HG03039 (cell line): ENCODE measurements around the gene VSX1.

Experiments
- ATAC-seq: cut with Tn5 transposase; IDR thresholded peaks from one replicate; pipeline ENCODE4 v1.9.1; 2021; ENCODE audit warnings: mild to moderate bottlenecking, moderate library complexity; ENCODE audit not compliant: unreplicated experiment

VSX1 gene

DNA sequence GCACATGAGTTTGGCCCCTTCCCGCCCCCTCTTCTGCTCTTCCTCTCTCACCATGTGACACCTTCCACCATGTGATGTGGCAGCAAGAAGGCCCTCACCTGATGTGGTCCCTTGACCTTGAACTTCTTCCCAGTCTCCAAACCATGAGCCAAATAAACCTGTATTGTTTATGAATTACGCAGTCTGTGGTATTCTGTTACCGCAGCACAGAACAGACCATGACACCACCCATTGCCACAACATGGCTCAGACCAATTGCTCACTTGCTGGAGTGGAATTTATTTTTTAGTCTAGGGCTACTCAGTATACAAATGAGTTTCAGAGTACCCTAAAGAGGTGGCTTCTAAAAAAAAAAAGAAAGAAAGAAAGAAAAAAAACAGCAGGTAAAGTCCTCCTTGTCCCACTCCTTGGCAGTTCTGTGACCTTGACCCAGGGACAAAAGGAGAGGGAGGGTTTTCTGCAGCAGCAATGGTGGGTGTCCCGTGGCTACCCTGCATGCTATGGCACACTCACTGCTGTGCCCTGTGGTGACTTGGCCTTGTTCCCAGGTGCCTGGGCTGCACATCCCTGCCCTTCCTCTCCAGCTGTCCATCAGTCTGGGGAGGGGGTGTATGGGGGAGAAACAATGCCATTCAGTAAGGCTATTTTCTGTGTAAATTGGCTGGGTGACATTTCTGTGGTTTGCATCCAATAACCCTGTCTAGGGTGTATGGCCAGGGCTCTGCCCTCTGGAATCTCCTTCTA, 5.4 kb upstream of the VSX1 start:
- ATAC-seq = no peak

DNA sequence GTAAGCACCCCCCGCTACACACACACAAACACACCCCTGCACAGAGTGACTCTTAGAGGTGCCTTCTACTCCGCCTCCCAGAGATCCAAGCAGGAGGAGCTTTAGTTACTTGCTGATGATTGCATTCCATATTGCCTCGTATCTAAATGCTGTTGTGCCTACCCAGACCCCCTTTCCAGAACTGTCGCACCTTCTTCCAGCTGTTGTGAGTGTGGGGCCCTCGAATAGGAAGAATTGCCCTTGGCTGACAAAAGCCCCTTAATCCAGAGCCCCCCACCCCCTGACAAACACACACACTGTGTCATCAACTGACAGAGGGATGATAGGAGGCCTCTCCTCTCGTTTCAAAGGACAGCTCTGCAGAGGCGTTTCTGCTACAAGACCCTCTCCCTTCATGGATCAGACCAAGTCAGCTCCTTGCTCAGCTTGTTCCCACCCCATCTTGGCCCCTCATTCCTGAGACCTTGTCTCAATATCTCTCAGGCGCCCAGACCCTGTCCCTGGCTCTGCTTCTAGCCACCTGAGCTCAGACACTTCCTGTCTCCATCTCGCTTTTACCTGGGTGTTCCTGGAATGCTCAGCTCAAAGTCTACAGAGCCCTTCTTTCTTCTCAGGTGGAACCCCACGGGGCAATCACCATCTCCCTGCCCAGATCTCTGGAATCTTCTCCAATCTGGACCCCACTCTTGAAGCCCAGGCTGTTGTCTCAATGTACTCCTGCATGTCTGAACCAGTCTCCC, 4.0 kb upstream of the VSX1 start:
- no peak for ATAC-seq

GRCh38 chr20:25084626-25085187, 2.8 kb upstream of the VSX1 start:
- ATAC-seq = no peak

DNA sequence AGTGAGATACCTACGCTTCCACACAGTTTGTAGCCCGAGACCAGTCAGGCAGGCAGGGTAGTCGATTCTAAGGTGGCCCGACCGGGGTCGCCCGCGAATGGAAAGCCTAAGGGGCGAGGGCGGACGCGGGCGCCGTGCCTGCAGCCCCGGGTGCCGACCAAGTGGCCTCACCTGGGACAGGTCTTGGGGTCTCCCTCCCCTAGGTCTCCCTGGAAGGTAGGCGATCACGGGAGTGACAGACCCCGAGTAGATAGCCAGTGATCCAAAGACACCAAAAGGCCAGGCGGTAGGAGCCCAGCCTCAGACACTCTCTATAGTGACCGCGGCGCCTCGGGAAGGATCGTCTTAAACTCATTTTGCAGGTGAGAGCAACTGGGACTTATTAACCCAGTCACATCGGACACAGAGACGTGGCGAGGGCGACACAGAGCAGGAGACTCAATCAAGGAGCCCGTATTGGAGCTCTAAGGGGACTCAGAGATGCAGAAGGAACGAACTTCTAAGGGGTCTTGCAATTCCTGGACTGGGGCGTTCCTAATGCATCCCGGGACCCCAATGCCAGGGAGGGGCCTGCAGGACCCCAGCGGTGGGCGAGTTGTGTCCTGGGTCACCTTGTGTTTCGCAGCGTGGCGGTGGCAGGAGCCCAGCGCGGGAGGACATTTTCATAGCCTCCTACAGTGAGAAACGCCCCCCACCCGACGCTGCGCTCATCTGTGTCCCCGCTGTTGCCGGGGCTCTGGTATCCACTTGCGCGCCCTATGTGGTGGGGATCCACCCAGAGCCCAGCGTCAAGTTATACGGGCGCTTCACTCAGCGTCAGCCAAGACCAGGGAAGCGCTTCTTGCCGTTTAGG, 2.1 kb upstream of the VSX1 start:
- no peak for ATAC-seq

DNA sequence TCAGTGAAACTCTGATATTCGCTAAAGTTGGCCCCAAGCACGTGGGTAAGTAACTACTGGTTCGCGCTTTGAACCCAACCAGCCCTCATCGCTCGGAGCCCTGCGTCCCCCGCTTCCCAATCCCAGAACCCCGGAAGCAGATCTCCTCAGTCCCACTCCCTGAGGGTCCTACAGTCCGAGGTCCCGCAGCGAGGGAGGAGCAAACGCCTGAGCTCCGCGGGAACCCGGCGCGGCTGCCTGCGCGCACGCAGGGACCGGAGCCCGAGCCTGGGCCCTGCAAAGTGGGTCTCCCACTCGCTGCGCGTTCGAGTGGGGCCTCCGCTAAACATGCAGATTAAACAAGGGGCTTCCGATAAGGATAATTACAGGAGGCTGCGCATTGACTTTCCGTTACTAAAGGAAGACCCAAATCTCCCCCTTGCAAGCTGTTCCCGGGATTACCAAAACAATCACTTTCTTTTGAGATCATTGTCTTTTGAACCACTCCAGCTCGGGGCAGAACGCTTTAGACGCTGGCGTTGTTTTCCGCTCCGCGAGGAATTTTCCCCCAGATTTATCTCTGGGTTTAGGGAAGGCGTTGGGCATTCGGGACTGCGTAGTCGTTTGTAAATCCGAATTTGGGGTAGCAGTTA, 1.3 kb upstream of the VSX1 start:
- no peak for ATAC-seq

- ATAC-seq = no peak
Measured at GRCh38 chr20:25082498-25082873, 545 bp upstream of the VSX1 start.

- no peak for ATAC-seq
Measured at GRCh38 chr20:25081065-25081729, 744 bp downstream of the VSX1 start.

DNA sequence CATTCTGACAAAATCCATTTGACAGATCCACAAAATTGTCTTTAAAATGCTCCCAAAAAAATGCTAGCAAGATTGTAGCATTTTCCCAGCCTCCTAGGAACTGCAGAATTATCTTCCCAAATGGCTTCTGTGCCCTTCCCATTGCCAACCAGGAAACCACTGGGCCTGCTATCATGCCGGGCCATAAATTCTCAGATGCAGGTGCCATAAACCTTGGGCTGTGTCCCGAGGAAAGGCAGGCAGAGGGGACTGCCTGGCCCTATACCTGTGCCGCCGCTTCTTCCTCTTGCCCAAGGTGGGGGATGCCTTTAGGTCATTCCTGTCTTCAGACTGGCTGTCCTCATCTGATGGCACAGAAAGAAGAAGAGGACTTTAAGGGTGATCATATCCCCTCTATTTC, 2.8 kb downstream of the VSX1 start:
- ATAC-seq = no peak

DNA sequence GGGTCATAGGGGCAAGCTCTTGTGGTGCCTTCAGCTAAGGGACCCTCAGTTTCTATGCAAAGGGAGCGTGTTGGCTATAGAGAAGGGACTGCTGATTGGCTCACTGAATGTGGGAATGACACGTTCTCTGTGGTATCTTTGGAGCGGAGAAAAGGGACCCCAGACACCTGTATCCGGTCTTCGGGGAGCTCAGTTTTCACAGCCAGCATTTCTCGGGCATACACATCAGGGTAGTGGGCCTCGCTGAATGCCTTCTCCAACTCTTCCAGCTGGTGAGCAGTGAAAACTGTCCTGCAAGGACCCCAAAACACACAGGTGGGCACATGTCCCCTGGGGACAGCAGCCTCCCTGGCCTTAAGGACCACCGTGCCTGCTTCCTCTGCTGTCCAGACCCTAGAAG, 3.3 kb downstream of the VSX1 start:
- no peak for ATAC-seq

DNA sequence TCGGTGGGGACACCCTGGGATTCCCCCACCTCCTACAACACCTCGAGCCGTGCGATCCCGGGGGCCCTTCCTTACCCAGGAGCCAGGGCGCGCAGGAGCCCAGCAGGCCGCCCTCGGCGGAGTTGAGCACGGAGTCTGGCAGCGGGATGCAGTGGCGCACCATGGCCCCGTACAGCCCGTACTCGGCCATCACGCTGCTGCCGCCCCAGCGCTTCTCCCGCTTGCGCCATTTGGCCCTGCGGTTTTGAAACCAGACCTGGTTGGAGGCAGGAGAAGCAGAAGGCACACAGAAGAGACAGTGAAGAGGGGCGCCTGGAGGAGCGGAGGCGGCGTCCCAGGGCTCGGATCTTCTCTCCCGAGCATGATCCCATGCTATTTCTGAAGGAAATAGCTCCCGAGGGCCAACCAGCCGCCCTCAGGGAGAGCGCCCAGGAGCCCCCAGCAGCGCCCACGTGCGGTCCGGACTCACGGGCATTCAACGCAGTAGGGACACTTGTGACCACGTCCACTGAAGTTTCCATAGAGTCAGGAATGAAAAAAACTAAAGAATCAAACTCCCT, 4.3 kb downstream of the VSX1 start:
- no peak for ATAC-seq

DNA sequence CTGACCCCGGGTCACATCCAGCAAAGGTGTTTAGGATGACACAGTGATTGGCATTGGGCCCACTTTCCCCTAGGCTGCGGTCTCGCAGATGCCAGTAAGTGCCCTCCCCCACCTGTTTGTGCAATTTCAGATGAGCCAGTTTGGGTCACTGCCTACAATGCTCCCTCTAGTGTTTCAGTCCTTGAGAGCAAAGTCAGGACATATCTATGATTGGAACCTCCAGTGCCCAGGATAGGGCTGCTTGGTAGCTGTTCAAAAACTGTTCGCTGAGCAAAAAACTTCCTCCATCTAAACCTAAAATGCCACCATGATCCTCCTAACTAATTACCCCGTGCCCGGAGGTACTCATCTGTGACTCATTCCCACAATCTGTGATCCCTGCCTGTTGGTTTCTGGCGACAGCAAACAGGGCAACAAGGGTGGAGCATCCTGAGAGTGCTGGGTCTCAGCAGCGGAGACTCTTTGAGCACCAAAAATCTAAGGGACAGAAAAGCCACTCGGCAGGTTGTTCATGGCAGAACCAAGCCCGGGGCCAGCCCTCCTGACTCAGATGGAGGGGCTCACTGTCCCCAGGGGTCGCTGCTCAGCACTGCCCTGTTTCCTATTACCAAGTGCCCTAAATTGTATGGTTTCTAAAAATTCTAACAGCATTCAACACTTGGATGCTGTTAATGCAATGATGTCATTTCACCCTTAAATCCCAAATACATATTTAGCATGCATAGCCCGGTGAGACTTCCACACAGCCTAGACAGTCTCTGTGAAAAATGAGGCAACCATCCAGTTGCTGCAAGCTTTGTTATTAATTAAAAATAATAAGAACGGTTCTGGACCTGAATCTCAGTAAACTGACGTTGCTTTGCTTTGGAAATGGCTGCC, 5.0 kb downstream of the VSX1 start:
- no peak for ATAC-seq

GRCh38 chr20:25076201-25076600, 5.7 kb downstream of the VSX1 start:
- no peak for ATAC-seq

DNA sequence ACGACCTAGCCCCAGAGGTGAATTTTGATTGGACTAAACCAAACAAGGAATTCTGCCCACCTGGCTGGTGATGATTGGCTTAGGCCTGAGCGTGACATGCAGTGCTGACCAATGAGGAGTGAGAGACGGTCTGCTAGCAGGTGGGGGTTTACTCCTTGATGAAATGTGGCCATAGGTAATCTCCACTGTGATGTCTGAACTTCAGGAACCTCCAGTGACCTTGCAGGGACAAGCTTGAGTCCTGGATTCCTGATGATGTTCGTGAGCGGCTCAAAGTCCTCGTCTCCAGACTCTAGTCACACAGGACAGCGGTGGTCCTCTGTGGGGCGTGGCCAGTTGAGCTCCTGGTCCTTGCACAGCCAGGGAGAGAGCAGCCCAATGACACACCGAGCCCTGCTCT, 8.4 kb downstream of the VSX1 start:
- ATAC-seq = no peak

DNA sequence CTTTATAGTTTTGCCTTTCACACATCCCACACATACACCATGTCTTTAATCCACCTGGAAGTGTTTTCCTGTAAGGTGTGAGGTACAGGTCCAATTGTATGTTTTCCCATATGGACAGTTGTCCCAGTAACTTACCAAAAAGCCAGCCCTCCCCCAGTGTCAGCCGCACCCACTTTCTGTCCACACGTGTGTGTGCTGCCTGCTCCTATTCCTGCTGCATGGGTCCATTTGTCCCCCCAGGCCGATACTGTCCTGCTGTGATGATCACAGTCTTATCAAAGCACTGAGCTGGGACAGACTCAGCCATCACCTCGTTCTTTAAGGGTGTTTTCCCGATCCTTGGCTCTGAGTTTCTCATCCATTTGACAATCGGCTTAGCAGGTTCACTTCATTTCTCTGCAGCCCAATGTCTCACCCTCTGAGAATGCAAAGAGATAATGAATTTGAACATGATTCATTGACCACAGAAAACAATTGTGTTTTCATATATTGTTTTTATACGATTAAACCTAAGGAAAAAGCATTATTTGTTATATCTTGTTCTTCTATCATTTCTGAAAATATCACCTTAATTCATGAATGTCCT, 9.6 kb downstream of the VSX1 start:
- ATAC-seq = no peak

DNA sequence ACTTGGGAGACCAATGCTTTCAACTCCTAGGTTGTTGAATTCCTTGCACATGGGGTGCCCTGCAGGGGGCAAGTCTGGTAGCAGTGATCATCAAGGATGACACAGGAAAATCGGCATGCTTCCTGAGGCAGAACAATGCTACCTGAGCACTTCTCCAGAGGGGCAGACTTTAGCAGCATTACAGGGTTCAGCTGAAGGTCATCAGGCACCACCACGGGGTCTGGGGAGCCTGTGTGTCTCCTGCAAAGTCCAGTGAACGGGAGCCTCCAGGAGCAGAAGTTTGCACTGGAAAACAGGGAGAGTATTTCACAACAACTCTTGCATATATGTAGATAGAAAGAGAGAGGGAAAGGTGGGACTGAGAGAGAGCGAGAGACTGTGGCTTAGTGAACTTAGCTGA, 10.2 kb downstream of the VSX1 start:
- ATAC-seq = no peak

DNA sequence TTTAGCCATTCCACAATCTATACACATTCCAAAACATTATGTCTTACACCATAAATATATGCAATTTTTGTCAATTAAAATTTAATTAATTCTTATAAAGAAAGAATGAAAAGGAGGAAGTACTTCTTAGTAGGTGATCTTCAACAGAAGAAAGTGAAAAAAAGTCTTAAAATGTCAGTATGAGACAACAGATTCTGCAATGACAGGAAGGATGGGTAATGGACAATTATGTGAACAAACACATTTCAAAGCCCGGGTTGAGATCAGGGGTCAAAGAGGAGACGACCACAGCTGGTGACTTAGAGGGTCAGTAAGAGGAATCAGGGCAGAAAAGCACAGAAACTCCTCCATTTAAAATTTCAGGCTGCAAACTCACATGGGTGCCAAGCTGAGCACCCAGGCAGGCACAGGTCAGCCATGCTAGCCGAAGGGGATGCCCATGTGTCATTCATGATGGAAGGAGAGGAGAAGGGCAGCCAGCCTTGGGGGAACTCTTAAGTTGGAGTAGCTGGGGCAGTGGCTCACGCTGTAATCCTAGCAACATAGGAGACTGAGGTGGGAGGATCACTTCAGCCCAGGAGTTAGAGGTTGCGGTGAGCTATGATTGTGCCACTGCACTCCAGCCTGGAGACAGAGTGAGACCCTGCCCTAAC, 11.0 kb downstream of the VSX1 start:
- ATAC-seq = no peak

DNA sequence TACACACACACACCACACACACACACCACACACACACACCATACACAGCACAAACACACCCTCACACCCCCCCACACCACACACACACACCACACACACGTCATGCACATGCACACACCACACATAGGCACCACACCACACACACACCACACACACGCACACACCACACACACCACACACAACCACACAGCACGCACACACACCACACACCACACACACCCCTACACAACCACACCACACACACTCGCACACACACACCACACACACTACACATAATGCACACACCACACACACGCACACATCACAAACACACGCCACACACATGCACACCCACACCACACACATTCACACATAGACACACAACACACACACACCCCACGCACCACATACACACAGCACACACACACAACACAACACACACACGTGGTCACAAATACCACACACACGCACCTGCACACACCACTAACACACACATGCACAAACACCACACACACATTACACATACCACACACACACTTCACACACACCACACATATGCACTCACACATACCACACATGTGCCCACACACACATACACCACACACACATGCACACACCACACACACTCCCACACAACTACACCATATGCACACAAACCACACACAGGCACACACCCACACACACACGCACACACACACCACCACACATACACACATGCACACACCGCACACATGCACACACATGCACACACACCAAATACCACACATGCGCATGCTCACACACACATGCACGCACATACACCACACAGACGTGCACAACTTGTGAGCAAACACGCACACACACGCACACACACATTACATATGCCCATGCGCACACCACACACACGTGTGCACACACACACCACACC, 14.6 kb downstream of the VSX1 start:
- no peak for ATAC-seq
